ENCODE data around the gene CSNK1G3. TPM values are rescaled to one million over a fixed set of nuclear protein-coding genes. Genes with fewer than 3 reads are reported as not detected.
"Not testable (repeated sequence)": the region's sequence is repeated elsewhere in the genome, so short reads cannot be mapped to it uniquely, and the experiment has no call there.

The CSNK1G3 gene
- 28.5 and 40.9 TPM in 2 replicates for polyA plus RNA-seq (2011; rRNA removed)
- polyA minus RNA-seq (2011; rRNA and poly(A)+ RNA removed), result 25.8 and 49.8 TPM in 2 replicates

DNA sequence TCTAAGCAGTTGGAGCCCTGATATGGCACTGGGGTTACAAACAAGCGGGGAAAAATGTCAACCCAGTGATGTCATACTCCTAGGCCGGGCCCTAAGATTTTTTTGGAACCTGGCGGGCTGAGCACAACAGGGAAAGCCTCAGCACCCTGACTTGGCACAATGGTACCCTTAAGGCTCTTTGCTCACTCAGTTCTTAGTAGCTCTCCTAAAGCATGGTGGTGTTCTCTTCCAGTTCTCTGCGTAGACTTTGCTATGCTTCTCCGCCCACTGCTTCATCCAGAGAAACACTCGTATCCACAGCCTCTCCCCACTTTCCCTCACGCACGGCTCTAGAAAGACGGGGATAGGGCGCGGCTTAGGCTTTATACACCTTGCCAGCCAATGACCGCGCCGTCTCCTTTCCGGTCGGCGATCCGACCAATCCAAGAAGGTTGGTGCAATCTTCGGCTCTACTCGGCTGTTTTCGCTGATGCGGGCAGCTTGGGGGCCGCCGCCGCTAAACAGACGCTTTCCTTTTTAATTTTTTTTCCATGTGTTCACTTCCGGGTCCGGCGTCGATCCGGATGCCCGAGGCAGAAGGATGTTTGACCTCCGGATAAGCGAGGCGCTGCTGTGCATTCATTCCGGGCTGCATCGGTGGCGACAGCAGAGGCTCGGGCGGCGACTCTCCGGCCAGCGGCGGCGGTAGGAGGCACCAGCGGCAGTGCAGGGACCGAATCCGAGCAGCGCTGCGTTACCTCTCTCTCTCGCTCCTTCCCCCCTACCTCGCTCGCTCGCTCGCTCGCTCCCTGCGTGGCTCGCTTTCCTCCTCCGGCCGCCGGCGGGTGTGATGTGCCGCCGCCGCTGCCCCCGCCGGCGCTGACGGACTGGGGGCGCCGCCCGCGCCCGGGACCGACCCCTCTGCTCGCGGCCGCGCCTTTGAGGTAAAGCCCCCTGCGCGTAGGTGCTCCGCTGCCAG, at the start of gene CSNK1G3:
Gene CSNK1G3, plus strand, starts transcription at position 530 of the 958 bp plus-strand sequence. CDS start 33,487 bp downstream, outside the sequence.
- H3K9me3 ChIP-seq (ENCODE audit: control insufficient read depth, insufficient read depth, low read length), result no peaks in the 10 kb centered on the region
- peak within 1 kb of the TSS; percentile 85 for H3K4me3 ChIP-seq (ENCODE audit: low read depth, low read length)
- DNase-seq (ENCODE audit: low read depth, low spot score), result peak; percentile 95
- POLR2A ChIA-PET, result interaction anchor here (0.6 to 1.5 kb wide), 5 partner anchors 32 to 99 kb away, joined by 3 to 26 read pairs (median 3); partner anchors contain the start of gene CEP120
- H3K27me3 ChIP-seq (ENCODE audit: control insufficient read depth, insufficient read depth, low read length), result no peaks in the 10 kb centered on the region
- TF ChIP-seq CTCF (IDR thresholded peaks at IDR 0.05; ENCODE audit: low read depth, low read length), result no peak
- CTCF ChIA-PET, result interaction anchor here (2.5 kb wide), 1 partner anchor 88 kb away, joined by 15 read pairs; the partner anchor contains the start of gene CEP120
- peak within 1 kb of the TSS; percentile 88 for H3K27ac ChIP-seq (ENCODE audit: low read depth, low read length)

DNA sequence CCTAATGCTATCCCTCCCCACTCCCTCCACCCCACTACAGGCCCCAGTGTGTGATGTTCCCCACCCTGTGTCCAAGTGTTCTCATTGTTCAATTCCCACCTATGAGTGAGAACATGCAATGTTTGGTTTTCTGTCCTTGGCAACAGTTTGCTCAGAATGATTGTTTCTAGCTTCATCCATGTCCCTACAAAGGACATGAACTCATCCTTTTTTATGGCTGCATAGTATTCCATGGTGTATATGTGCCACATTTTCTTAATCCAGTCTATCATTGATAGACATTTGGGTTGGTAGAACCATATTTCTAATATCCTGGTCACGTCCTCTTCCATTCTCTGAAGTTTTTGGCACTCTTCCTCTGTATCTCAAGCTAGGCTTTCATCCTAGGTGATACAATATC, 45.1 kb upstream of the CSNK1G3 start:
- H3K27ac ChIP-seq (ENCODE audit: low read depth, low read length); H3K27me3 ChIP-seq (ENCODE audit: control insufficient read depth, insufficient read depth, low read length); DNase-seq (ENCODE audit: low read depth, low spot score); H3K9me3 ChIP-seq (ENCODE audit: control insufficient read depth, insufficient read depth, low read length); H3K4me3 ChIP-seq (ENCODE audit: low read depth, low read length); POLR2A ChIA-PET; CTCF ChIA-PET: not testable (repeated sequence)

GRCh38 chr5:123471385-123471784, 40.6 kb upstream of the CSNK1G3 start:
- POLR2A ChIA-PET, result no interaction called here
- CTCF ChIA-PET, result no interaction called here
- H3K27ac ChIP-seq (ENCODE audit: low read depth, low read length), result no peak overlapping the region
- TF ChIP-seq CTCF (IDR thresholded peaks at IDR 0.05; ENCODE audit: low read depth, low read length), result no peak
- DNase-seq (ENCODE audit: low read depth, low spot score), result no peak
- H3K27me3 ChIP-seq (ENCODE audit: control insufficient read depth, insufficient read depth, low read length), result no peaks in the 10 kb centered on the region
- no peaks in the 10 kb centered on the region for H3K9me3 ChIP-seq (ENCODE audit: control insufficient read depth, insufficient read depth, low read length)
- H3K4me3 ChIP-seq (ENCODE audit: low read depth, low read length), result no peak overlapping the region

- POLR2A ChIA-PET, result no interaction called here
- no peak for DNase-seq (ENCODE audit: low read depth, low spot score)
- Histone ChIP-seq H3K27me3 (ENCODE audit: control insufficient read depth, insufficient read depth, low read length) (no peaks in the 10 kb centered on the region), H3K9me3 (ENCODE audit: control insufficient read depth, insufficient read depth, low read length) (no peaks in the 10 kb centered on the region), H3K4me3 (ENCODE audit: low read depth, low read length) (no peak overlapping the region), H3K27ac (ENCODE audit: low read depth, low read length) (no peak overlapping the region)
- TF ChIP-seq CTCF (IDR thresholded peaks at IDR 0.05; ENCODE audit: low read depth, low read length), result no peak
- CTCF ChIA-PET, result interaction anchor here (0.6 kb wide), 1 partner anchor 18 kb away, joined by 3 read pairs; no protein-coding TSS in a partner anchor
These were observed 39.6 kb upstream of the CSNK1G3 start for GRCh38 chr5:123472150-123472924.

DNA sequence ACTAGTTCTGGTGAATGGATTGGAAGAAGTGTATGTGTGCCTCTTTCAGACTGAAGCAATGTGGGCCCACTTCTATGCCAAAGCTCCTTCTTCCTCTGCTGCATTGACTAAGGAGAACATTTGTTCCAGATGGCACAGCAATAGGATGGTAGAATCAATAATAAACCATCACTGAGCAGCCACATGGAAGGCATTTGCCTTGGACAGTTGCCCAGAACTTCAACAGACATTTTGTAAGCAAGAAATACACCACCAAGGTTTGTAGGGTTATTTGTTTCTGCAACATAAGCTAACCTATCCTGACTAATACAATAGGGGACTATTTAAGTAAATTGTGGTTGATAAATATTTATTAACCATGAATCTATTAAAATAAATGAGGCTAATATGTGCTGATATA, 37.7 kb upstream of the CSNK1G3 start:
- POLR2A ChIA-PET, result no interaction called here
- H3K27ac ChIP-seq (ENCODE audit: low read depth, low read length), result no peak overlapping the region
- no peak overlapping the region for H3K4me3 ChIP-seq (ENCODE audit: low read depth, low read length)
- TF ChIP-seq CTCF (IDR thresholded peaks at IDR 0.05; ENCODE audit: low read depth, low read length), result no peak
- DNase-seq (ENCODE audit: low read depth, low spot score), result no peak
- H3K9me3 ChIP-seq (ENCODE audit: control insufficient read depth, insufficient read depth, low read length), result no peaks in the 10 kb centered on the region
- H3K27me3 ChIP-seq (ENCODE audit: control insufficient read depth, insufficient read depth, low read length), result no peaks in the 10 kb centered on the region
- CTCF ChIA-PET, result no interaction called here

Measured in AG04450 (cell line).